ENCODE results near the gene EEF1A2.

- TF ChIP-seq, protein P1, sequence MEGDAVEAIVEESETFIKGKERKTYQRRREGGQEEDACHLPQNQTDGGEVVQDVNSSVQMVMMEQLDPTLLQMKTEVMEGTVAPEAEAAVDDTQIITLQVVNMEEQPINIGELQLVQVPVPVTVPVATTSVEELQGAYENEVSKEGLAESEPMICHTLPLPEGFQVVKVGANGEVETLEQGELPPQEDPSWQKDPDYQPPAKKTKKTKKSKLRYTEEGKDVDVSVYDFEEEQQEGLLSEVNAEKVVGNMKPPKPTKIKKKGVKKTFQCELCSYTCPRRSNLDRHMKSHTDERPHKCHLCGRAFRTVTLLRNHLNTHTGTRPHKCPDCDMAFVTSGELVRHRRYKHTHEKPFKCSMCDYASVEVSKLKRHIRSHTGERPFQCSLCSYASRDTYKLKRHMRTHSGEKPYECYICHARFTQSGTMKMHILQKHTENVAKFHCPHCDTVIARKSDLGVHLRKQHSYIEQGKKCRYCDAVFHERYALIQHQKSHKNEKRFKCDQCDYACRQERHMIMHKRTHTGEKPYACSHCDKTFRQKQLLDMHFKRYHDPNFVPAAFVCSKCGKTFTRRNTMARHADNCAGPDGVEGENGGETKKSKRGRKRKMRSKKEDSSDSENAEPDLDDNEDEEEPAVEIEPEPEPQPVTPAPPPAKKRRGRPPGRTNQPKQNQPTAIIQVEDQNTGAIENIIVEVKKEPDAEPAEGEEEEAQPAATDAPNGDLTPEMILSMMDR (IDR thresholded peaks at IDR 0.05), result no peak
- TF ChIP-seq POLR2A (IDR thresholded peaks at IDR 0.05), result no peak
Observed at GRCh38 chr20:63471981-63472831, 26.7 kb downstream of the EEF1A2 start, which contains the start of gene KCNQ2.

Data from right lobe of liver (tissue), 4 donors.